Activated CD8-positive, alpha-beta T cell treated with anti-CD3 and anti-CD28 coated beads, Interleukin-2, amount 10 ng/mL, durations not matched to agents 7 days and 5 days (primary cell): ENCODE measurements around the gene LBX2. TPM values are rescaled to one million over a fixed set of nuclear protein-coding genes. Genes with fewer than 3 reads are reported as not detected.
"Not testable (repeated sequence)": the region's sequence is repeated elsewhere in the genome, so short reads cannot be mapped to it uniquely, and the experiment has no call there.

Experiments
- ATAC-seq: fragments of 150-1000 bp; cut with Tn5 transposase; one replicate; pipeline ENCODE4 v1.10.0; 2021; ENCODE audit warnings: moderate library complexity
- CTCF ChIA-PET: fragments of 350-600 bp; sonication (Branson Sonifier 250); formaldehyde crosslinking; loops from one replicate; lab custom pipeline; 2021; ENCODE audit warnings: antibody characterized with exemption; lab: Charles Lee
- POLR2A ChIA-PET: fragments of 350-600 bp; sonication (Branson Sonifier 250); formaldehyde crosslinking; loops from one replicate; lab custom pipeline; 2021; ENCODE audit warnings: antibody characterized with exemption; lab: Charles Lee
- DNase-seq: peaks from one replicate; pipeline ENCODE4 v3.0.0-alpha.2; 2020
- H3K27ac Mint-ChIP-seq: one replicate; pipeline ENCODE4 v1.8.0; 2021; ENCODE audit warnings: mild to moderate bottlenecking, mixed read lengths
- H3K27me3 Mint-ChIP-seq: one replicate; pipeline ENCODE4 v1.8.0; 2021; ENCODE audit warnings: low read depth, mixed read lengths
- H3K36me3 Mint-ChIP-seq: one replicate; pipeline ENCODE4 v1.8.0; 2021; ENCODE audit warnings: low read depth, mixed read lengths
- H3K4me1 Mint-ChIP-seq: one replicate; pipeline ENCODE4 v1.8.0; 2021; ENCODE audit warnings: low read depth, mixed read lengths
- H3K4me3 Mint-ChIP-seq: one replicate; pipeline ENCODE4 v1.8.0; 2021; ENCODE audit warnings: mild to moderate bottlenecking, mixed read lengths
- H3K9me3 Mint-ChIP-seq: one replicate; pipeline ENCODE4 v1.8.0; 2022; ENCODE audit warnings: mixed read lengths; ENCODE audit not compliant: insufficient read depth
- total RNA-seq, 2 experiments: library from RNA; stranded (reverse); gene quantifications; one replicate each; pipeline ENCODE4 v1.2.3, GENCODE V29; 2021

The LBX2 gene
- total RNA-seq, 2 experiments from 2014 or later, result 0.32 to 0.68 TPM

- peaks cover 43% of the 10 kb centered on the region for H3K4me1 Mint-ChIP-seq
- H3K4me3 Mint-ChIP-seq, result no peak overlapping the region
- H3K27me3 Mint-ChIP-seq, result no peaks in the 10 kb centered on the region
- no peak overlapping the region for H3K27ac Mint-ChIP-seq
- DNase-seq, result no peak
- peaks cover 54% of the 10 kb centered on the region for H3K36me3 Mint-ChIP-seq
- ChIA-PET CTCF (interaction anchor here (0.8 to 2.5 kb wide), 7 partner anchors 8 to 225 kb away, joined by 3 to 11 read pairs (median 4); partner anchors contain the start of gene WBP1), POLR2A (interaction anchor here (1.3 to 1.6 kb wide), 2 partner anchors 8 to 17 kb away, joined by 5 to 7 read pairs; partner anchors contain the start of genes CCDC142, TTC31 and WBP1)
- no peak for ATAC-seq
- no peaks in the 10 kb centered on the region for H3K9me3 Mint-ChIP-seq
Measured at GRCh38 chr2:74474899-74475298, 24.5 kb downstream of the LBX2 start.

DNA sequence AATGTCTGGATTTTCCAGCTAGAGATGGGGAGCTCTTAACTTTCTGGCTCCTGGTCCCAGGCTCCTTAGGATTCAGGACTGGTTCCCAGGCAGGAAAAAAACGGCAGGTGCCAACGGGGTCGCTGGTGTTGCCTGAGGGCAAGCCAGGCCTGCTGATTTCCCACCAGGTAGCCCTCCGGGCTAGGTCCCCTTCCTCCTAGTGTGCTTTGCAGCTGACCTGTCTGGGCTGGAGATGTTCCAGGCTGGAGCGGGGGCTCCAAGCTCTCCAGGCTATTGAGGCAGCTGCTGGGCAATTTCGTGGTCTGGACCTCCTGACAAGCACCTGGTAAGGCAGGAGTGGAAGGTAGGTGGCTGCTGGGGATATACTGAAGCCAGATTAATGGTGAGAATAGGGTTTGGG lies 24.9 kb downstream of the LBX2 start:
- Mint-ChIP-seq H3K27ac (no peak overlapping the region), H3K36me3 (peaks cover 54% of the 10 kb centered on the region), H3K9me3 (no peaks in the 10 kb centered on the region), H3K4me3 (no peak overlapping the region), H3K4me1 (peaks cover 42% of the 10 kb centered on the region), H3K27me3 (no peaks in the 10 kb centered on the region)
- CTCF ChIA-PET, result interaction anchor here (0.7 to 2.5 kb wide), 7 partner anchors 15 to 225 kb away, joined by 3 to 11 read pairs (median 3); partner anchors contain the start of gene WBP1
- DNase-seq, result no peak
- ATAC-seq, result no peak
- POLR2A ChIA-PET, result interaction anchor here (1.3 to 1.6 kb wide), 2 partner anchors 8 to 16 kb away, joined by 5 to 7 read pairs; partner anchors contain the start of genes CCDC142, TTC31 and WBP1

GRCh38 chr2:74472945-74473258 lies 26.5 kb downstream of the LBX2 start:
- H3K4me1 Mint-ChIP-seq, result peaks cover 36% of the 10 kb centered on the region

GRCh38 chr2:74472086-74472944 lies 27.1 kb downstream of the LBX2 start, which contains the start of gene MRPL53:
Gene MRPL53, minus strand, starts transcription at chr2:74472680. Its CDS starts 20 bp downstream, at chr2:74472660.
- H3K4me1 Mint-ChIP-seq, result peaks cover 33% of the 10 kb centered on the region
- H3K36me3 Mint-ChIP-seq, result peaks cover 46% of the 10 kb centered on the region
- ChIA-PET CTCF (interaction anchor here (0.7 to 3.0 kb wide), 13 partner anchors 10 to 223 kb away, joined by 3 to 26 read pairs (median 5); partner anchors contain the start of genes AUP1, CCDC142, HTRA2 and INO80B), POLR2A (interaction anchor here (0.6 to 2.9 kb wide), 14 partner anchors 10 to 294 kb away, joined by 3 to 39 read pairs (median 4); partner anchors contain the start of genes AUP1, CCDC142, DOK1 and HTRA2)
- DNase-seq, result peak; percentile 97
- H3K27ac Mint-ChIP-seq, result peak within 1 kb of the TSS; percentile 99
- peak; percentile 95 for ATAC-seq
- H3K4me3 Mint-ChIP-seq, result peak within 1 kb of the TSS; percentile 98
- H3K27me3 Mint-ChIP-seq, result no peaks in the 10 kb centered on the region
- no peaks in the 10 kb centered on the region for H3K9me3 Mint-ChIP-seq

More at GRCh38 chr2:74472945-74473258, 26.5 kb downstream of the LBX2 start:
- DNase-seq (no peak), ATAC-seq (no peak)
- ChIA-PET POLR2A (interaction anchor here (0.6 to 2.9 kb wide), 14 partner anchors 9 to 294 kb away, joined by 3 to 39 read pairs (median 4); partner anchors contain the start of genes AUP1, CCDC142, DOK1 and HTRA2), CTCF (interaction anchor here (0.7 to 3.0 kb wide), 13 partner anchors 9 to 223 kb away, joined by 3 to 26 read pairs (median 5); partner anchors contain the start of genes AUP1, CCDC142, HTRA2 and INO80B)
- peaks cover 50% of the 10 kb centered on the region for H3K36me3 Mint-ChIP-seq
- peak overlapping the region; percentile 99 for H3K27ac Mint-ChIP-seq
- peak overlapping the region; percentile 98 for H3K4me3 Mint-ChIP-seq
- no peaks in the 10 kb centered on the region for H3K9me3 Mint-ChIP-seq
- no peaks in the 10 kb centered on the region for H3K27me3 Mint-ChIP-seq

DNA sequence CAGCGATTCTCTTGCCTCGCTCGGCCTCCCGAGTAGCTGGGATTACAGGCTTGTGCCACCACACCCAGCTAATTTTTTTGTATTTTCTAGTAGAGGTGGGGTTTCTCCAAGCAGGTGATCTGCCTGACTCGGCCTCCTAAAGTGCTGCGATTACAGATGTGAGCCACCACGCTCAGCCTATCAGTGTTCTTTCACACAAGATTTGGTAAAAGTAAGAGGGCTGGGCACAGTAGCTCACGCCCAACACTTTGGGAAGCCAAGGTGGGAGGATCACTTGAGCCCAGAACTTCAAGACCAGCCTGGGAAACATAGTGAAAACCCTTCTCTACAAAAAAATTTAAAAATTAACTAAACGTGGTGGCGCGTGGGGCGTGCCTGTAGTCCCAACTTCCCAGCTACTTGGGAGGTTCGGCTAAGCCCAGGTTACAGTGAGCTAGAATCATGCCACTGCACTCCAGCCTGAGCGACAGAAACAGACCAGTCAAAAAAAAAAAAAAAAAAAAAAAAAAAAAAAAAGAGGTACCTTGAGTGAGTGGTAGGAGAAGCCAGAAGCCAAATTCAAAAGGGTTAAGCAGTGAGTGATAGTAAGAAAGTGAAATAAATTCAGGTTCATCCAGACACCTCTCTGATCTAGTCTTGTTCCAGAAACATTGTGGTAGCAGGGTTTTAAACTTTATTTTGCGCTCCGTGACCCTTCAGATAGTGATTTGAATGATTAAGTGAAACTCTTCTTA lies 27.9 kb downstream of the LBX2 start:
- peaks cover 34% of the 10 kb centered on the region for H3K4me1 Mint-ChIP-seq
- ChIA-PET CTCF (interaction anchor here (0.8 to 3.0 kb wide), 6 partner anchors 11 to 137 kb away, joined by 3 to 26 read pairs (median 4); partner anchors contain the start of genes CCDC142 and TTC31), POLR2A (interaction anchor here (0.6 to 2.9 kb wide), 9 partner anchors 9 to 293 kb away, joined by 3 to 39 read pairs (median 4); partner anchors contain the start of genes CCDC142, DOK1, INO80B and LOXL3)
- no peaks in the 10 kb centered on the region for H3K9me3 Mint-ChIP-seq
- no peaks in the 10 kb centered on the region for H3K27me3 Mint-ChIP-seq
- H3K27ac Mint-ChIP-seq, result peak overlapping the region; percentile 99
- peak; percentile 1 for ATAC-seq
- peak overlapping the region; percentile 98 for H3K4me3 Mint-ChIP-seq
- H3K36me3 Mint-ChIP-seq, result peaks cover 42% of the 10 kb centered on the region
- DNase-seq, result no peak

GRCh38 chr2:74470742-74471141 lies 28.7 kb downstream of the LBX2 start:
- ChIA-PET POLR2A (interaction anchor here (0.6 to 2.9 kb wide), 5 partner anchors 12 to 61 kb away, joined by 3 to 28 read pairs (median 5); partner anchors contain the start of genes INO80B and WBP1), CTCF (interaction anchor here (0.8 to 3.0 kb wide), 3 partner anchors 11 to 61 kb away, joined by 3 to 26 read pairs (median 4); partner anchors contain the start of genes CCDC142 and TTC31)
- peak overlapping the region; percentile 67 for H3K27ac Mint-ChIP-seq

GRCh38 chr2:74464406-74464805 lies 35.0 kb downstream of the LBX2 start:
- peak; percentile 3 for ATAC-seq

More at GRCh38 chr2:74470742-74471141, 28.7 kb downstream of the LBX2 start:
- H3K9me3 Mint-ChIP-seq, ATAC-seq, H3K27me3 Mint-ChIP-seq, DNase-seq: not testable (repeated sequence)
- H3K4me1 Mint-ChIP-seq, result peaks cover 37% of the 10 kb centered on the region
- peaks cover 39% of the 10 kb centered on the region for H3K36me3 Mint-ChIP-seq
- H3K4me3 Mint-ChIP-seq, result peak overlapping the region; percentile 51

DNA sequence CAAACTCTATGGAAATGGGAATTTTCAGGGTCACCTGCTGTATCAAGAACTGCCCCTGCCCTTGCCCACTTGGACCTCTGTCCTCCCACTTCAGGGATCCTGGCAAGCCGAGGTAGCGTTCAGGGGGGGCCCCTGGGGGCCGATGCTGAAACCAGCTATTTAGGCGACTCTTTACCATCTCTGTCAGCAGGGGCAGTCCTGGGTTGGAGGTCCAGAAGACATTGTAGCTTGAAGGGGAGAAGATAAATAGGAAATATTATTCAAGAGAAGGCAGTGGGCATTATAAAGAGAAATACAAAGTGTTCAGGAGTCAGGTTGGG lies 36.7 kb downstream of the LBX2 start:
- Mint-ChIP-seq H3K4me1 (peaks cover 43% of the 10 kb centered on the region), H3K27me3 (no peaks in the 10 kb centered on the region), H3K9me3 (no peaks in the 10 kb centered on the region), H3K27ac (no peak overlapping the region), H3K36me3 (peaks cover 19% of the 10 kb centered on the region), H3K4me3 (no peak overlapping the region)
- ATAC-seq (no peak), DNase-seq (no peak)
- CTCF ChIA-PET, result no interaction called here
- POLR2A ChIA-PET, result interaction anchor here (1.0 to 2.6 kb wide), 2 partner anchors 9 to 10 kb away, joined by 3 to 12 read pairs; partner anchors contain the start of gene MRPL53

More at GRCh38 chr2:74464406-74464805, 35.0 kb downstream of the LBX2 start:
- CTCF ChIA-PET, result interaction anchor here (1.0 to 1.7 kb wide), 4 partner anchors 17 to 123 kb away, joined by 3 to 4 read pairs (median 4); no protein-coding TSS in a partner anchor
- Mint-ChIP-seq H3K27ac (peak overlapping the region; percentile 86), H3K4me1 (peaks cover 38% of the 10 kb centered on the region), H3K4me3 (peak overlapping the region; percentile 96), H3K9me3 (no peaks in the 10 kb centered on the region), H3K27me3 (no peaks in the 10 kb centered on the region), H3K36me3 (peaks cover 18% of the 10 kb centered on the region)
- DNase-seq, result no peak
- POLR2A ChIA-PET, result interaction anchor here (1.1 to 1.5 kb wide), 4 partner anchors 19 to 727 kb away, joined by 3 to 11 read pairs (median 3); partner anchors contain the start of genes AUP1, CCDC142, HTRA2 and TPRKB

DNA sequence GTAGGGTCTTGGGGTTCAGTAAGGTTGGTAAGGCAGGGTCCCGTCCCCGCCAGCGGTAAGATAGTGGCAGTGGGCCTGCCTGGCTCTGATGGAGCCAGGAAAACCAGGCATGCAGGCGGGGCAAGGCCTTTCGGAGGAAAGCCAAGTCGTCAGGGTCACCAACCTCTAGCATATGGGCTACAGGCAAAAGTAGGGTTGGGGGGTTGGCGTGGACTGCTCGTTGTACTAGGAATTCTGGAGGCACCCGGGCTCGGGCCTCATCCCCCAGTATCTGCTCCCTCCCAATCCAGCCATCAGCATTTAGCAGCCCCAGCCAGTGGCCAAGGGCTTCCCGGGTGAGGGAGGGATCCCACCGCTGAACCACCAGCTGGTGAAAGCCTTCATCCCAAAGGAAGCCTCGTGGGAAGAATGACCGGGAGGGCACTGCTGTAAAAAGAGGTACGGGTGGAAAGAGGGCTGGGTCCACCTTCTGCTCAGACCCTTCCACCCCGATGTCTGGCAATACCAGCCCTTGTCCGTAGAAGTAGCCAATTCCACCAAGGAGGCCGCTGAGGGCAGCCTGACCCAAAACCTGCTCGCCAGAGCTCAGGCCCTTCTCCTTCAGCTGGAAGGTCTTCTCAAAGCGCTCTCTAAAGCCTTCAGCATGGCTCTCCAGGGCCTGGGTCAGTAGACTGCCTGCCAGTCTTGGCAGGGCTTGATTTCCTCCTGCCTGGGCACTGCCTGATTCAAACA lies 37.2 kb downstream of the LBX2 start:
- no peaks in the 10 kb centered on the region for H3K27me3 Mint-ChIP-seq
- H3K27ac Mint-ChIP-seq, result no peak overlapping the region
- peaks cover 42% of the 10 kb centered on the region for H3K4me1 Mint-ChIP-seq
- ChIA-PET POLR2A (interaction anchor here (0.7 to 2.6 kb wide), 4 partner anchors 9 to 20 kb away, joined by 3 to 12 read pairs (median 3); partner anchors contain the start of gene MRPL53), CTCF (interaction anchor here (0.7 to 1.0 kb wide), 4 partner anchors 31 to 126 kb away, joined by 3 to 6 read pairs (median 4); no protein-coding TSS in a partner anchor)
- H3K36me3 Mint-ChIP-seq, result peaks cover 20% of the 10 kb centered on the region
- H3K9me3 Mint-ChIP-seq, result no peaks in the 10 kb centered on the region
- no peak overlapping the region for H3K4me3 Mint-ChIP-seq
- ATAC-seq (no peak), DNase-seq (no peak)
